ENCODE data around the gene ERN2.
"Not testable (repeated sequence)": the region's sequence is repeated elsewhere in the genome, so short reads cannot be mapped to it uniquely, and the experiment has no call there.

Gene ERN2

GRCh38 chr16:23722613-23723240 is 9.7 kb upstream of the ERN2 start:
- not testable (repeated sequence) for DNase-seq (ENCODE audit: low read depth)

DNA sequence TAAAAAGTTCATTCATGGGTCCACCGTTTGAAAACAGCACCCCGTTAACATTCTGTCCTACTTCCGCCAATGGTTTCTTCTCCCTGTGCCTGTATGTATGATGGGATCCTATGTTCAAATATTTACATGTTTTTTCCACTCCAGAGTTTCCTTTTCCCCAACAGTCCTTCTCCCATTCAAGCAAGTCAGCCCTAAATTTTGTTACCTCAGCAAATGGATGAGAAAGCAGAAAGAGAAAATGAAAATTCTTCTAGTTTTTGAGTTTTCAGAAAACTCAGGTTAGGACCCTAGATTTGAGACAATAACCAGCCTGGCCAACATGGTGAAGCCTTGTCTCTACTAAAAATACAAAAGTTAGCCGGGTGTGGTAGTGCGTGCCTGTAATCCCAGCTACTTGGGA is 3.5 kb upstream of the ERN2 start:
- no peak for DNase-seq (ENCODE audit: low read depth)

DNA sequence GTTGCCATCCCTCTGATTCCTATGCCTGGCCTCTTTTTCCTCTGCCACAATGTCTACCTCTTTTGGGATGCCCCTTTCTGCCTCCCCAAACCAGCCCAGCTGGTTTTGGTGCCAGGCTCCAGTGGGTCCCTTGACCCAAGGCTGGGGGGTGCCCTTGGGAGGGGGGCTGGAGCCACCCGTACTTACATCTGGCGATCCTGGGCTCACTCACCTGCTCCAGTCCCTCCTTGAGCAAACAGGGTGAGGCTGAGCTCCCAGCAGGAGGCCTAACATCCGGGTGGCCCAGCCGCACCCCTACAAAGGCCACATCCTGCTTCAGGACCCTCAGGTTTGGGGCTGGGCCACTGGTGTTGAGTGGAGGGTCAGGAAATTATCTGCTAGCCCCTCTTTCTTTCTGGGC is 1.2 kb downstream of the ERN2 start:
- DNase-seq (ENCODE audit: low read depth), result no peak

GRCh38 chr16:23710504-23710903 is 2.5 kb downstream of the ERN2 start:
- DNase-seq (ENCODE audit: low read depth), result no peak

- no peak for DNase-seq (ENCODE audit: low read depth)
Observed at GRCh38 chr16:23710008-23710407, 3.0 kb downstream of the ERN2 start.

DNA sequence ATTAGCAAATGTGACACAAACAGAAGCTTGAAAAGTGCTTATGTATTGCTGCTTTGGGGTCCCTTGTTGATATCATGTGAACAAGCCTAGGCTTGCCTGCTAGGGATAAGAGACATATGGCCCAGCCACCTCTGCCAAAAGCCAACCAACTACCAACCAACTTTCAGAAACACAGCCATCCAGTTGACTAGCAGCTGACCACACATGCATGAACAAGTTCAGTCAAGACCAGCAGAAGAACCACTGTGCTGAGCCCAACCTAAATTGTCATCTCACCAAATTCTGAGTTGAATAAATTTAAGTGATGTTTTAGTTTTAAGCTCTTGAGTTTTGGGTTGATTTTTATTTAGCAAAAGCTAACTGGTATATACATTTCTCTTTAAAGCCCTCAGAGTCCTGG is 3.5 kb downstream of the ERN2 start:
- DNase-seq (ENCODE audit: low read depth), result no peak

DNA sequence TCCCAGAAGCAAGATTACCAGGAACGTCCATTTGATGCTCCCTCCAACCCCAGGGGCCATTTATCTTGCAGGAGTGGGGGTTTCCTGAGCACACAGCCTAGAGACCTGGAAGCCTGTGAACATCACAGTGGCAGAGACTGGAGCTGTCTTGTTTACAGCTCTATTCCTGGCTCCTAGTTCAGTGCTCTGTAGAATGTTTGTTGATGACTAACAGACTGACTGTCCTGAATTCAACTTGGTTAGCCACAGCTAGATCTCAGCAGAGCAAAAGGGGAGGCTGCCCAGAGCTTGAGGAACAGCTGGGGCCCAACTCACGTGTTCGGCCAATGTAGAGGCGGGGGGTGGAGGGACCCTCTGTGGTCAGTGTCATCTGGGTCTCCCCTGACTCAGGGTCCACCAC is 6.6 kb downstream of the ERN2 start:
- no peak for DNase-seq (ENCODE audit: low read depth)

DNA sequence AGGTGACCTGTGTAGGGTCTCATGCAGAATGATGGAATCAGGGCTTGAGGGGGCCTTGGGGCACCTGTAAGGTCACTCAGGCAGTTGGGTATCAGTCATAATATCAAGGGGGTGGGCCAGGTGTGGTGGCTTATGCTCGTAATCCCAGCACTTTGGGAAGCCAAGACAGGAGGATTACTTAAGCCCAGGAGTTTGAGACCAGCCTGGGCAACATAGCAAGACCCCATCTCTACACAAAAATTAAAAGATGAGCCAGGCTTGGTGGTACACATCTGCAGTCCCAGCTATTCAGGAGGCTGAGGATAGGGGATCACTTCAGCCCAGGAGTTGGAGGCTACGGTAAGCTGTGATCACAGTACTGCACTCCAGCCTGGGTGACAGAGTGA is 7.5 kb downstream of the ERN2 start:
- DNase-seq (ENCODE audit: low read depth), result no peak

DNA sequence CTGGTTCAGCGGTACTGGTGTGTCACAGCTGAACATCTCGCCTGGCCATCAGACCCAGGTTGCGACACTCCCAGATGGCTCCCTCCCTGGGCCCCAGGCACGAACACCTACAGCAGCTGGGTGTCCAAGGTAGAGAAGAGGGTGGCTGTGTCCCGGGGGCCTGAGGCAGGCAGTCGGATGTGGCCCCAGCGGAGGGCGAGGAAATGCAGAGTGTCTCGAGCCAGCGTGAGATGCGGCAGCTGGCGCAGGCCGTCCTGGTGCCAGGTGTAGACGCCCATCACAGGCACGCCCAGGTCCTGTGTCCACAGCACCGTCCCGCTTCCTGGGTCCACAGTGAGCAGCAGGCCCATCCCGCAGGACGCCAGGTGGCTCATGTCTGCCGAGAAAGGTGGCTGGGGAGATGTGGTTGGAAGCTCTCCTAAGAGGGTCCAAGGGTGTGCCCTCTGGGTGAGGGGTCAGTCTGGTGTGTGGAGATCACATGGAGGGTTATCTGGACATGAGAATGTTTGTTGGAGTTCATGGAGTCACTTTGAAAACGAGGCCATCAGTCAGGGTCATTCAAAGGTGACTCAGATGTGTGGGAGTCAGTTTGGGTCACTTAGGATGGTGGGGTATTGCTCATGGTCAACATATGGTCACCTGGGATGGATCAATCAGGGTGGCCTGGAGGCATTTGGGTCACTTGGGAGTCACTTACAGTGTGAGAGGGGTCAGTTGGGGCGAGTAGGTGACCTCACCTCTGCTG is 8.1 kb downstream of the ERN2 start:
- DNase-seq (ENCODE audit: low read depth), result no peak

GRCh38 chr16:23702951-23703350 is 10.1 kb downstream of the ERN2 start:
- DNase-seq (ENCODE audit: low read depth), result no peak

DNA sequence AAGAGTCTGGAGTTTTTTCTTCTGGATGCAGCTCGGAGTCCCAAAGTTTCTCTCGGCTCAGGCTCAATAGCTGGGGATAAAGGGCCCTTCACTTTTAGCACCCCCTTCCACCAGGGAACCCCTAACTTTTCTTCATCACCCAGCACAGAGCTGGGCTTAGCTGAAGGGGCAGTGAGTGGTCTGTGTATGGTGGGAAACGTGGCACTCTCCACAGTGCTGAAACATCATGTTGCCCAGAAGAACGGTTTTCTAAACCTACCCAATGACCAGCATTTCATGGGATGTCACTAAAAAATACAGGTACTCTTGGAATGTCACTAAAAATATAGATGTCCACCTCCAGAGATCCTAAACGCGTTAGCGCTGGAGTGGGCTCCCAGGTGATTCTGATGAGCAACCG is 12.0 kb downstream of the ERN2 start:
- DNase-seq (ENCODE audit: low read depth), result no peak

DNA sequence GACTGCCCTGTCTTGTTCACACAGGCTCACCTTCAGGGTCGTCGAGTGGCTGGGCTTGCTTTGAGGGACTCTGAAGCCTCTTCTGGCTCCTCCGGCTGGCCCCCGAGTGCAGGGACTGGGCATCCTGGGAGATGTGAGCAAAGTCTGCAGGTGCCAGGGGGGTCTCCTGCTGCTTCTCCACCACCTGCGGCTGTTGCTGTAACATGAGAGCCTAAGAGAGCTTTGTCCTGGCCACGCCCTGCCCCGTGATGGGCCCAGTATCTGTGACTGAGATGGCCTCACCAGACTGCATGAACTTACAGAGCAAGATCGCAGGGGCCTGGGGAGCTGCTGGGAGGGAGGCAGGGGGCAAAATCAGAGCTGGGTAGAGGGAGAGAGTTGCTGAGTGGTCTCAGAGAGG is 12.5 kb downstream of the ERN2 start:
- no peak for DNase-seq (ENCODE audit: low read depth)

- DNase-seq (ENCODE audit: low read depth), result no peak
Observed at GRCh38 chr16:23700093-23700492, 12.9 kb downstream of the ERN2 start.

DNA sequence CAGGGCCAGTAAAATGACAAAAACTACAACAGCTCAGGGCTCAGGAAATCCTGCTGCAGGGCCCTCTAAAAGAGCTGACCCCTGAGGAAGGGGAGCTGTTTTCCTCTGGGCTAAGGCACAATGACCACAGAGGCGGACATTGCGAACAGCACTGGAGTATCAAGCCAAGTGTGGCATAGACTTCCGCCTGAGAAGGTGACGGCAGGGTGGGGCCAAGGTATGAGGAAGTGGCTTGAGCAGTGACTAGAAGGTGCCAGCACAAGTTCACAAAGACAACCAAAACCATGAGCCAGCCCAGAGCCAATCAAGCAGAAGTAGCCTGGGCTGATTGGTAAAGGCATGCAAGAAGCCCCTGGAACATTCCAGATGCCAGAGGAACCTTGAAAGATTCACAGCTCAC is 13.9 kb downstream of the ERN2 start:
- no peak for DNase-seq (ENCODE audit: low read depth)

DNA sequence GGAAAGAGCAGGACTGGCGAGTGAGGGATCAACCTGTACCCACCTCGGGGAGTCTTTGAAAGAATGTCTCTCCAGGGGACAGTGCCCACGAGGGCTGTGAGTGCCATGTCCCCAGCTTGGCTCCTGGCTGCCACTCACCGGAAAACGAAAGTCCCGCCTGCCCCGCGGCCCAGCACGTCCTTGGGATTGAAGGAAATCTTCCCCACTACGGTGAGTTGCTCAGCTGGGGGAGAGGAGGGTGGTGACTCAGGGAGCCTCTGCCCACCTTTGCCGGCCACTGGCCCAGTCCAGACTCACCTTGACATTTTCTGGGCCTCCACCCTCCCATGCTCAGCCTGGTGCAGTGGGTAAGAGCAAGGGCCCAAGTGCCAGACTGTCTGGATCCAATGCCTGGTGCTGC is 17.3 kb downstream of the ERN2 start:
- no peak for DNase-seq (ENCODE audit: low read depth)

DNA sequence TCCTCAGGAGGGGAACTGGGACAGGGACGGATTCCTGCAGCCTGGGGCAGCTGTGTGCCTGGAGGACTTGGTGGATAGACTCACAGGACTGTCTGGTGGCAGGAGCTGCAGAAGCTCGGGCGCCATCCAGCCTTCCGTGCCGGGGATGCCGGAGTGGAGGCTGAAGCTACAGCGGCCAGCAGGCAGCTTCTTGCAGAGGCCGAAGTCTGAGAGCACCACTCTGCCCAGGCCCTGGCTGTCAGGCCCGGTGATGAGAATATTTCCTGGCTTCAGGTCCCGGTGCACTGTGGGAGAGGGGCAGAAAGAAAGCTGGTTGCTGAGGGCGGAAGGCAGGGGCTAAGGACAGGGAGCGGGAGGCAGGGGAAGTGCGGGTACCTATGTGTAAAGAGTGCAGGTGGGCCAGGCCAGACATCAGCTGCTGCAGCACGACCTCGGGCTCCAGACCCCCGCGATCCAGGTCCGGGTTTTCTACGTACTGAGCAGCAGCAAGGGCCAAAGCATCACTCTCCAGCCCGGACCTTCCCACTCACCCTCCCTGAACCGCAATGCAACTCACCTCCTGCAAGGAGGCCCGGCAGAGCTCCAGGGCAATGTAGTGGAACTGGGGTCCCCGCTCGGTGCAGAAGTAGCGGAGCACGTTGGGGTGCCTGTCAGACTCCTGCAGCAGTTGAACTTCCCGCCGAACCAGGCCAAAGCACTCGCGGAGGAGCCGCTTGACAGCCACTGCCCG is 18.2 kb downstream of the ERN2 start:
- DNase-seq (ENCODE audit: low read depth), result no peak

DNA sequence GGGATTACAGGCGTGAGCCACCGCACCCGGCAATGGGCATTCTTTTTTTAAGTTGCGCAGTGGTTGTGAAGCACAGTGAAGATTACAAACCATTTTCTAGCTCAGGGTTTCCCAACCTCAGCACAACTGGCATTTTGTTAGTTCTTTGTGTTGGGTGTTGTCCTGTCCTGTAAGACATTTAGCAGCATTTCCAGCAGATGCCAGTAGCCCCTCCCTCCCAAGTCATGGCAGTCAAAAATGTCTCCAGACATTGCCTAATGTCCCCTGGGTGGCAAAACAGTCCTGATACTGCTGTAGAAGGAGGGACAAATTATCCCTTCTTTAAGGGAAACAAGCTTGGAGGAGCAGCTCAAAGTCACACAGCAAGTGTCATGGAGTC is 18.8 kb downstream of the ERN2 start:
- no peak for DNase-seq (ENCODE audit: low read depth)

- DNase-seq (ENCODE audit: low read depth), result no peak
Observed at GRCh38 chr16:23692190-23692837, 20.7 kb downstream of the ERN2 start.

DNA sequence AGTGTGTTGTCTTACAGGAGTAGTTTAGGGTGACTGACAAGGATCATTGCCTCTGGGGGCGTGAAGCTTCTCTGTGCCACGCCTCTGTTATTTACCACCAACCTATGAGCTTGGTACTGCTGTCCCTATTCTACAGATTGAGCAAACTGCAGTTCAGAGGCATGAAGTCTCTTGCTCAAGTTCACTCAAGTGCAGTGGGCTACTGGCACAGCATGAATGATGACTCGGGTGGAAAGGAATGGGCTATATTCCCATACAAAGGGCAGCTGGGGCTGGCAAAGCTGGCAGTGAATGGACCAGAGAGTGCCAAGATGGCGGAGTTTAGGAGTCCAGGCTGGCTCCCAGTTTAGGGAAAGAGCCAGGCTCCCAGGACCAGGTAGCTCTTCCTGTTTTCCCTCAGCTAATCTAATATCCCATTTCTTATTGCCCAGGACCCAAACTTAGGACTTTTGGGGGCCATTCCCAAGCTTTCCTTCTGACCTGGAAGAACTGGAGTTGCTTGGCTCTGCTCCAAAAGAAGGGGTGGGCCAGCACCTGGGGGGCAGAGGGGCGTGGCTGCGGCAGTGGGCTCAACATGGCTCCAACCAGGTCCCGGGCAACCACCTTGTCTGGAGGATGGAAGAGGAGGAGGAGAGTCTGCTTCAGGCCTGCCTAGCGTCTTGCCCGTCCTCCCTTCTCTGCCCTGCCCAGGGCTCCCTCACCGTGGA is 21.4 kb downstream of the ERN2 start:
- DNase-seq (ENCODE audit: low read depth), result no peak

DNA sequence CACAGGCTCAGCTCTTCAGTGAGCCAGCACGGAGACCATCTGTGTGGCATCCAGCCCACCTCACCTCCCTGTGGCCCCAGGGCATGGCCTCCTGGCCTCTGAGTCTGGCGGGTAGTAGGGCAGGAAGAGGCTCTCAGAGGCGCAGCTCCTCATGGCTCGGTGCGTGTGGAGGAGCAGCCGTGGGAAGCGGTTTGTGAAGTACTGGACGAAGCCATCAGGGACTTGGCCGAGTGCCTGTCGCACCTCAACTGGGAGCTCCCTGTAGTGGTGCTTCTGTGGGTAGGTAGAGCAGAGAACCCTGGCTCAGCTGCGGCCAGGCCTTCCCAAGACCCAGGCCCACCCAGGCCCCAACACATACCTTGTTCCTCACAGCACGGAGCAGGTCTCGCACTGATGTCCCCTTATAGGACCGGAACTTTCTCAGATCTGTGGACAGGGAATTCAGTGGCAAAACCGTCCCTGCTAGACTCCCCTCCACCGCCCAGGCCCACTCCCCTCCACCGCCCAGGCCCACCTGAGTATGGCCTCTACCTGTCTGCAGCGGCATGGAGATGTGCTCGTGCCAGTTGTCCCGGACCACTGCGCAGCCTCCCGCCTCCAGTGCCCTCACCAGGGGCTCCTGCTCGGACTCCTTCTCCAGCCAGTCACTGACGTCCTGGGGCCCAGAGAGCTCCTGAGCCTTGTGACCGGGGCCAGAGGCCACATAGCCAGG is 22.1 kb downstream of the ERN2 start:
- DNase-seq (ENCODE audit: low read depth), result no peak

- no peak for DNase-seq (ENCODE audit: low read depth)
Observed at GRCh38 chr16:23689442-23690187, 23.4 kb downstream of the ERN2 start.

Data from T-helper 22 cell (primary cell).